NCI-H345 (cell line): ENCODE measurements around the gene MRPS18A.

Experiments used
- DNase-seq: peaks from one replicate; lab custom pipeline; 2025; lab: John Stamatoyannopoulos, UW

The MRPS18A gene

DNA sequence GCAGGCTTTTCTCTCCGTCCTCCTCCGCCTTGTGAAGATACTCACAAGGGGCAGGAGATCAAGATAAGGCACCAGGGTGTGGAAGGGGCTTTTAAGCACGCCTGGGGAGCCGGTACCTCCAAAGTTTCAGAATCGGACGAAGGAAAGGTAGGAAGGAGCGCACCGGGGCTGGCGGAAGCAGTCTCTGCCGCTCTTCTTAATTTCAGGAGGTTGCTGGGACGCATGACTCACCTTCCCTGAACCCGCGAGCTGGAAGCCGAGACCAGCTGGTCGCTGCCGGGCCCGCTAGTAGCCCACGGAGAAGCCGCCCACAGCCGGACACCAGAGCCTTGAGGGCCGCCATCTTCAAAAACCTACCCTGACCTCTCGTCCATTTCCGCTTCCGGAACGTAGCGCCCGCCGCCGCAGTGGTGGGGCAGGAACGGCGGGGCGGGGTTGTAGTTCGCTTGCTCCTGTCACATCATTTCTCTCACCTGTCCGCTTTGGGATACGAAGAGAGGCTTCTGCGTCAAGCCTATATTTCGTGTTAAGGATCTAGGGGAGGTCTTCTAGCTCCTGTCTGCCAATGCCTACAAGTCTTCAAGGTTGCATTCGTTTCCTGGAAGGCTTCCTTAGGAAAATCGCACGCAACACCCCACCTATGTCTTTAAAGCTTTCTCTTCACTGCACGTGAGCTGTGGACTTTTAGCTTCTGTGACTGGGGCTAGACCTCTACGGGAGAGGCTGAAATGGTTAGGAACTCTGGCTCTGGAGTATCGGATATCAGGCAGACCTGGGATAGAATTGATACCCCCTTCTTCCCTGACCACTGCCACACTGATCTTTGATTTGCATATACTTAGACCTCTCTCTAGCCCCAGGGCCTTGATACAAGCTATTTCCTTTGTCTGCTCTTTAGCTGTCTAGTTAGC lies at the start of gene MRPS18A:
Gene MRPS18A, minus strand, starts transcription at position 355 of the 911 bp plus-strand sequence. Its CDS starts 12 bp downstream, at position 343.
- peak; percentile 82 for DNase-seq

DNA sequence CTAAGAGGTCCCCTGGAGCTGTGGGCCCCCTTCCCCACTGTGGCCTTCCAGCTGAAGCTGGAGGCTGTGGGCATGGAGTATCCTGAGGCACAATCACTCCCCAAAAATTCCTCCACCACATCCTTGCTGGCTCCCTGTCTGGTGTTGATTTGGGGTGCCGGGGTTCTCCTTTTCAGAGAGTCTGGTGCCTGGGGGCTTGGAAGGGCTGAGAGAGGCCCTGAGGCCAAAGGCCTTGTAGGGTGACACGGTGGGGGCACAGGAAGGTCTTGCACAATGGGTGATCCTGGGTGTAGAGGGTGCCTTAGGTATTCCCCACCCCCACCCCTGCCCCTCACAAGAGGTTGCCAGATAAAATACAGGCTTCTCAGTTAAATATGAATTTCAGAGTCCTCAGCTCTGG lies 49.3 kb upstream of the MRPS18A start:
- no peak for DNase-seq

DNA sequence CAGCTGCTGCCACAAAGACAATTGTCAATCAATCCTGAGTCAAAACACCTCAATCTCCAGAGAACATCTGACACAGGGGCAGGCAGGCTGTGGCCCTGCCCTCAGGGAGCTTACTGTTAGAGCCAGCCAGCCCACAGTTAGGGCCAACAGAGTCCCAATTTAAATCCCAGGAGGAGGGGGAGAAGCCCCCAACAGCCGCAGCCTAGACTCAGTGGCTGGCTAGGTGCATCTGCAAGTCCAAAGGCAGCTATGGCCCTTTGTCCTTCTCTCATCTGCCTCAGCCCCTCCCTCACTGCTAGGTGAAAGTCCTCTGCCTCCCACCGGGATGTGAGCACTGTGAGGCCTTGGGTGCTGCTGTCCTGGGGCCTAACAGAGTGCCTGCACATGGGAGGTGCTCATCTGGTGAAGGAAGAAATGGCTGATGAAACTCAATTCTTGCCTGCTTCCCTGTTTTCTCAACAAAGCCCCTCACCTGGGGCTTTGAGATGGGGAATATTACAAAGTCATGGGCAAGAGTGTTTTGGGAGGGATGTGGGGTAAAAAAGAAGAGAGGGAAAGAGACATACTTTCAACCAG lies 48.7 kb upstream of the MRPS18A start:
- DNase-seq, result no peak

DNA sequence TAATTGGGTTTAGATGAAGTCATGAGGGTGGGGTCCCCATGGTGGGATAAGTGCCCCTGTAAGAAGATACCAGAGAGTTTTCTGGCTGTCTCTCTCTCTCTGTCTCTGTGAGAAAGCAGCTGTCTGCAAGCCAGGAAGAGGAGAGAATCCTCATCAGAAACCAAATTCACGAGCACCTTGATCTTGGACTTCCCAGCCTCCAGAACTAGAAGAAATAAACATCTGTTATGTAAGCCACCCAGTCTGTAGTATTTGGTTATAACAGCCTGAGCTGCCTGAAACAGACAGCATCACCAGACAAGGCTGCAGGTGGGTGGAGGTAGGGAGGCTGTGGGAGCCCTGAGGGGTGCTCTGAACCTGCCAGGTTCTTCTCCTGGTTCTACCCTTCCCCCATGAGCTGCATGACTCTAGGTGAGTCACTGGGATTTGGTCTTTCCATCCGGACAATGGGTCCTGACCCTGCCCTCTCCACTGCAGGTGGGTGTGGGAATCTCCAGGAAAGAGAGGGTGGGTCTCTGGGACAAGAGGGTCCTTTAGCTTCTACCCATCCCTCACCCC lies 48.1 kb upstream of the MRPS18A start:
- DNase-seq, result no peak

DNA sequence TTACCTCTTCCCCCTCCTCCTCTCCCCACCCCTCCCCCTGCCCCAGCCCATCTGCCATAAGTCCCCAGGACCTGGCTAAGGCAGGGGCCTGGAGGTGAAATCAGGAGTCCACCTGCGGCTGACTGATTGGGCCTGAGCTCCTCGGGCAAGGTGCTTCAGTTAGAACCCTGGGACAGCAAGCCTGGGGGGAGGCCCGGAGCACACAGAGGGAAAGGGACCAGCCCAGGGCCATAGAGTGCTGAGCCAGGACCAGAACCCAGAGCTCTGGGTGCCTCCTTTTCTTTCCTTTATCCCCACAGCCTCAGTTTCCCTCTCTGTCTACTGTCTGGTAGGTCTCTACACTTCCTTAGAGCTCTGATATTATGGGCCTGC lies 46.7 kb upstream of the MRPS18A start:
- DNase-seq, result no peak

DNA sequence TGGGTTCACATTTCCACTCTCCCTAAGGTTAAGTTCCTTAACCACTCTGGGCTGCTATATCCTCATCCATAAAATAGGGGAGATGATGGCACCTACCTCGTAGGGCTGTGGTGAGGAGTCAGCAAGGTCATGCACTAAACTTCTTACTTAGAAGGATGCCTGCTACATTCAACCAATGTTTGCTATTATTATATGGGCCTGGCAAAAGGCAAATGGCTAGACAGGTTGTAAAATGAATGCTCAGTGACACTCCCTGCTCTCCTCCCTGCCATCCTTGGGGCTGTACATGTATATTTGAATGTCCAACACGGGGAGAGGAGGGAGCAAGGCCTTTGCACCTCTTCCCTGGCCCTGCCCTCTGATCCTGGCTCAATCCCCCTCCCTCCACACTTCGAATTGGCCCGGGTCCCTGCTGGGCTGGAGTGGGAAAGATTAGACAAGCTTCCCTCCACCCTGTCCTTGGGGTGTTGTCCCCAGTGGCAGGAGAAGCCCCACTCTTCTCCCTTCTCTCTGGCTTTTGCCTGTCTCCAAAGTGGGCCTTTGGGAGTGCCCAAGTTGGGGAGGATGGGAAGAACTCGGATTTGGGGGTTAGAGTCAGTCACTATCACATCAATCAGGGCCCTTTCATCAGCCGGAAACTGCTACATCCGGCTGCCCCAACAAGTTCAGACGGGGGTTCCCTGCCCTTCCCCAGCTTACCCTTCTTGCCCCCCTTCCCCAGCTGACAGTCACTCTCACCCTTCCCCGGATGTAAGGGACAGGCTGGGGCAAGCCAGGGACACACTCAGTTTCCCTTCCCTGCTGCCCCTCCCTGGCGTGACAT lies 46.1 kb upstream of the MRPS18A start:
- no peak for DNase-seq

DNA sequence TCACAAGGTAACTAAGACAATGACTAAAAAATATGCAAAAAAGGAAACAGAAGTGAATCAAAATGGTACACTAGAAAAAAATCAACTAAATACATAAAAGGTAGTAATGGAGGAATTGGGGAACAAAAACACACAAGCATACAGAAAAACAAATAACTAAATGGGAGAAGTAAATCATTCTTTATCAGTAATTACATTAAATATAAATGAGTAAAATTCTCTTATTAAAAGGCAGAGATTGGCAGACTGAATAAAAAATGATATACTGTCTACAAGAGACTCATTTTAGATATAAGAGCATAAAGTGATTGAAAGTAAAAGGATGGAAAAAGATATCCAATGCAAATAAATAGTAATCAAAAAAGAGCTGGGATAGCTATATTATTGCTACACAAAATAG lies 43.0 kb upstream of the MRPS18A start:
- DNase-seq, result no peak

DNA sequence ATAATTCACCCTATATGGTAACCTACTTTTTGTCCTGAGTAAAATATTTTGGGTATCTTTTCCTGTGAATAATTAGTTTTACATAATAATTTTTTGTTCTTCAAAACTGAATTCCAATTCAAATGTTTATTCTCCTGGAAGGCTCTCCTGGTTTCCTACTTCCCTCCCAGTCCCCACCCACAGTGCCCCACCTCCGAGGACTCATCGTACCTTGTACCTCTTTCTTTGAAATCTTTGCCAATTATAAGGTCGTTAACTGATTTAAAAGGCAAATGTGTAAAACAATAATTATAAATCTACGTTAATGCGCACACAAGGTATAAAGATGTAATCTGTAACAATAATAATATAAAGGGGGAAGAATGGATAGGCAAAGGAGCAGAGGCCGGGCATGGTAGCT lies 41.9 kb upstream of the MRPS18A start:
- DNase-seq, result no peak

DNA sequence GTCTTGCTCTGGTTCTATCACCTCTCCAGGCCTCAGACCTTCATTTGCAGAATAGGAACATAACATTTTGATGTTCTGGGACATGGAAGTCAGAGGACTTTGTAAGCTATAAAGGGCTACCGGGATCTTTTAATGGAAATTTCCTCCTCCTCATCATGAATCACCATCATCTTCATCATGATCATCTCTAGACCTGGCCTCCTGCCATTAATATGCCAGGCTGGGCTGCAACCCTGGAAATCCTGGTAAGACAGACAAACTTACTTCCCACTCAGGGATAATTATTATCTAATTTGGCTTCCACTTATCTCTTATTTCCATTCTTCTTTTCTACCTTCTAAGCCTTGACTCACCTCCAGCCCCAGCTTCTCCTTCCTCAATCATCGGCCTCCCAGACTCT lies 41.0 kb upstream of the MRPS18A start:
- DNase-seq, result no peak

DNA sequence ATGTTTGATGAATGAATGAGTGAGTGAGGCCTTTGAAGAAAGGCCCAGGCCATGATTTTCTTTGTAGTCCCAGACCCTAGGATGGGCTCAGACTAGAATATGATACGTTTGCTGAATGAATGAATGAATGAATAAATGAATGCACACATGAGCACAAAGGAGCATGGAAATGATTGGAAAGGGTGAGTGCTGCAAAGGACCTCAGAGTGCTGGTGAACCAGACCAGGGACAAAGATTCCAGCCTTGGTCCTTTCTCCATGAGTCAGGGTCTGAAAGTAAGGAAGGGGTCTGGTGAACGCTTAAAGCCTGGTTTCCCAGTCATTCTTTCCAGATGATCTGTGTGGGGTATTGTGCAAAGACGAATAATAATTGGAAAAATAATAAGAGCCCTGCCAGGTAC lies 40.0 kb upstream of the MRPS18A start:
- DNase-seq, result no peak

DNA sequence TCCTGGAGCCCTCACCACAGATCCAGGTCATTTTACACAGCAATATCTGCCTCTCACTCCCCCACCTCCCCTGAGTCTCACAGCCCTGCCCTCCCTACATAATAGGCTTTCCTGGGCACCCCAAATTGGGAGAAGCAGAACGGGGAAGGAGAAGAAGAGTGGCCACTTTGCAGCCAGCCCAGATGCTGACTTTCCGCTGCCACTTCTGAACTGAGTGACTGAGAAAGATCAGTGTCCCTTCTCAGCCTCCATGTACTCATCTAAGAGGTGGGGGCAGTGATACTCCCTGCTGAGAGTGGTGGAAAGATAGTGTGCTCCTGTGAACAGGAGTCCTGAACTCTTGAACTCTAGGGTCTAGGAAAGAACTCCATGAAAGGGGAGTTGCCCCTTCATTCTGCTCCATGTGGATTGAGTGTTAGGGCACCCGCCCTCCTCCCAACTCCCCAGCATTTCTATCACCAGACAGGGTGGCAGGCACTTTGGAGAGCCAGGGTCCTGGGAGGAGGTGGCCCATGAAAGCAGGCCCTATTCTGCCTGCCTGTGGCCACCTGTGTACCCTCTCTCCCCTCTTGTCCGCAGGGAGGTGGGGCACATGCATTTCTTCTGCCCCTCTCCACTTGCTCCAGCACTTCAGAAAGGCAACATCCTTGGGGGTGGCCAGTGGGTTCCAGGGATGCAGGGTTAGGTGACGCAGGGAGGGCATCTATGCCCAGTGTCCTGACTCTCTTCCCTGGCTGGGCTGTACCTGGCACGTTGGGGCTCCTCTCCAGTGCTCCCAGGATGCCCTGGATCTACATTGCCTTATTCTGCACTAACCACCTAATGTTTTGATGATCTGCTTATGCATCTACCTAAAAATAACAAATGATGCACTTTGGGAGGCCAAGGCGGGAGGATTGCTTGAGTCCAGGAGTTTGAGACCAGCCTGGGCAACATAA lies 38.3 kb upstream of the MRPS18A start:
- no peak for DNase-seq

DNA sequence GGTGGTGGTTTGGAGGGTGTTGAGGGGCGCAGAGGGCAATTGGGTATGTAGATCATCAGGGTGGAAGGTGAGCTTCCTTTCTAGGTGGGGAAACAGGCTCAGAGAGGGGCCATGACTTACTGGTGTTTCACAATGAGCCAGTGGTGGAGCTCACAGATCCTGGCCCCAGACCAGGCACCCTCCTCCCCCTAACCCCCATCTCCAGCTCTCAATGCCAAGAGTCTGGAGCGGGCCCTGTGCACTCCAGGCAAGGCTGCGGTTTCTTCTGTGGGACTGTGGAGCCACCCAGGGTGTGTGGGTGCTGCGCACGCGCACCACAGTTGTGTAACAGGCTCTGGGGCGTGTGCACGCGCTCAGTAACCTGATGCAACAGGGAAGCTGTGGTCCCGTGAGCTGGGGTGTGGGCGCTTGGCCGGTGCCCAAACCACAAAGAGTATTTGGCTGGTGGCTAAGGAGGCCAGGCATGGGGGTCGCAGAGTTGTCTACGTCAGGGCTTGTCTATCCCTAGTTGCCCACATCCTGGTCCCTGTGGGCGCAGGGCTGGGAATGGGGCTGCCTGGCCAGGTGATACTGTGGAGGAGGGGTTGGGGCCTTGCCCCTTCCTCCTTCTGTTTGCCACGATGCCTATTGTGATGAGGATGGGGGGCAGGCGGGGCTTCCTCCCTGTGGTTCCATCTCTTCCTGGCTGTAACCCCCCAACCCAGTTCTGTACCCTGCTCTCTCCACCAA lies 37.5 kb upstream of the MRPS18A start:
- DNase-seq, result no peak

DNA sequence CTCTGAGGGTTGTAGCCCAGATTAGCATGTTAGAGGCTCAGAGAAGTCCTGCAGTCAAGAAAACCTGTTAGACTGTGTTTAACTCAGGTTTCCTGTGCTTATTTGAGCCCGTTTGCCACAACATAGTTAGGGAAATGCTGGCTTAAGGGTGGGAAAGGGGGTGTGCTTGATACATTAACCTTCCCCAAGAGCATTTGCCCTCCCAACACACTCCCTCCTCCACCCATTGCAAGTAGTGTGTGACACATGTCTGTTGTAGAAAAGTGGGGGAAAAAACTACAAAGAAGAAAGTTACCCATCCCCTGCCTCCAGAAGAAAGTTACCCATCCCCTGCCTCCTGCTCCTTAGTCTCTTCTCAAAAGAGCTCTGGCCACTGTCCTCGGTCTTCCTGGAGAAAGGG lies 36.8 kb upstream of the MRPS18A start:
- DNase-seq, result no peak

DNA sequence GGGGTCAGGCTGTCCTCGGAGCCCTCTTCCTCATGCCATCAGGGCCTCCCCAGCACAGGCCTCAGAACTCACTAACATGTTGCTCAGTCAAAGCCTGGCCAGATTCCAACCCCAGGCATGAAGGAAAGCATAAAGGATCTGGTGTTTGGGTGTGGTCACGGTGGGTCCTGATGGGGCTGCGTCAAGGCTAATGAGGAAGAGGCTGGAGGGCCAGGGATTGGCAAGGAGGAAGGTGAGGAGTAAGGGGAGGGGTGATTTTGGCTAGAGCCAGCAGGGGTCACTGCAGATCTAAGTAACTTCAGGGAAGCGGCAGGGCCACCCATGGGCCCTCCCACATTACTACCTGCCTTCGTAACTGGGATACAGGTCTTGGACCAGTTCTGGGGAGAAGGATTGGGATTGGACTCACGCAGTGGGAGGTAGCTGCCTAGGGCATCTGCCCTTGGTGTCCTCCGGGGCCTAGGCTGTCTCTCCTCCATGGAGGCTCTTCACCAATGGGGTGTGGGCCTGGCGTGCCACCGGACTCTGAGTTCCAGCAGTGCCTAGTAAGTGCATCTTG lies 36.2 kb upstream of the MRPS18A start:
- DNase-seq, result peak; percentile 15

DNA sequence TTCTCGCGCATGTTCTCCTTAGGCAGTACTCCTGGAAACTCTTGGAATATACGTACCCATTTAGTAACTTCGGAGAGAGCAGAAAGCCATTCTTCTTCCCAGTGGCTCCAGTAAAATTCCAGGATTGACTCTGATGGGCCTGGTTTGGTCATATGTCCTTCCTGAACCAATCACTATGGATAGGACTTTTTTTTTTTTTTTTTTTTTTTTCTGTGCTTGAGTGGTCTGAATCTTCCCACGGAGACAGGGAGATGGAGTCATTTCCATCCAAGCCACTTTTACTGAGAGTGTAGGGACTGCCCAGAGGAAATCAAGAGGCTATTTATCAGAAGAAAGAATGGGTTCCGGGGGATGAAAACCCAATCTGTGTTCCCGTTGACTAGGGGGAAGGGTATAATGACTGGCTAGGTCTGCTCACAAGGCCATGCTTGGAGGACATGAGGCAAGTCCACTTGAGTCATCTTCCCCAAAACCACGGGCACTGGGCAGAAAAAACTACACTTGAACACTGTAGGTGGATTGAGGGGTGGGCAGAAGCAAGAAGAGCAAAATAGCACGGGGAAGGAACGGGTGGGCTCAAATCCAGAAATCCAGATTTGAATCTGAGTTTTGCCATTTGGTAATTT lies 35.4 kb upstream of the MRPS18A start:
- DNase-seq, result no peak

DNA sequence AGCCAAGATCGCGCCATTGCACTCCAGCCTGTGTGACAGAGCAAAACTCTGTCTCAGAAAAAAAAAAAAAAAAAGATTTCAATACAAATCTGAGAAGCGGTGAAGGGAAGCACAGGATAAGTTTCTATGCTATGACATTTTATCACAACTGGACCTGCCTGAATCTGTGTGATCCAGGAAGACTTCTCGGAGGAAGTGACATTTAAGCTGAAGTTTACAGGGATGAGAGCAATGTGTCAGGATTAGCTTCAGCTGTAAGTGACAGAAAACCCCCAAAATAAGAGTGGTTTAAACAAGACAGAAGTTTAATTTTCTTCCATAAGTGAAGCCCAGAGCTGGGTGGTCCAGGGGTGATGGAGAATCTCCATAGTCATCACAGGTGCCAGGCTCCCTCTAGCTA lies 33.4 kb upstream of the MRPS18A start:
- DNase-seq, result no peak

DNA sequence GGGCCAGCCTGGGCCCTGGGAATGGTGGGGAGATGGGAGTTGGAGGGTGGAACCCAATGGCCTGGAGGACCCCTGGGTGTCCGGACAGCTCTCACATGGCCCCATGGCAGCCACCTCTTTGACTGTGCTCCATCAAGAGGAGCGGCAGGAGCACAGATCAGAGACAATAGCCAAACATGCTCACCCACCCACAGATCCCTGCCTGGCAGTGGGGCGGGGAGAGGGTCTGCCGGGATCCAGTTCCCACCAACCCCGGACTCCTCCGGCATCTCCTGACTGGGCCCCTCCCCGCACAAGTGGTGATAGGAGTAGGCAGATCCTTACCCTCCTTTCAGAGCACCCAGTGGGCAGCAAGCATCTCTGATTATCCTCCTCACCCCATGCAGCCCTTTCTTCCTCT lies 31.9 kb upstream of the MRPS18A start:
- no peak for DNase-seq

DNA sequence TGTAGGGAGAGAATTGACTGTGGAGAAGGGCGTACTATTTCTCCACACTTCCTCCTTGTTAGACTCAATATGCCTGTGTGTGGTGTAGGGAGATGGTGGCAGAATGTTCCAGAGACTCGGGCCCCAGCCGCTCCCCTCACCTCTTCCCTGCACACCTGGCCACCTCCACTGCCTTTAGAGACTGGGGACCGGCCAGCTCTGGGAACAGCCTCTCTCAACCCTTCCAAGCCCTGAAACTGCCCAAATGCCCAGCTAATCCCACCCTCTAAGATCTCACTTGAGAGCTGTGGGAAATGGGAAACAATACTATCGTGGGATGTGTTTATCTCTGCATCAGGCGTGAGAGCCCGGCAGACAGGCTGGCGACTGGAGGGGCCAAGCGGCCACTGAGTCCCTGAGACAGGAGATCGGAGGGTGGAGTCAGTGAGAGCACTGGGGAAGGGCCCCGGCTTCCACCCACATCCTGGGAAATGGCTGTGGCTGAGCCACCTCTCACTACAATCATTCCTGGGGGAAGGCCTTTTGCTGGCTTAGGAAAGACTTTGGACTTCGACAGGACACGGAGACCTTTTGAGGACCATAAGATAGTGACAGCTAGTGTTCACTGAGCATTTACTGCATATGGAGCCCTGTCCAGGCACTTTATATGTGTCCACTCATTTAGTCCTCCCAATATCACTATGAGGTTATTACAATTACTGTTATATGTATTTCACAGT lies 31.0 kb upstream of the MRPS18A start:
- no peak for DNase-seq

DNA sequence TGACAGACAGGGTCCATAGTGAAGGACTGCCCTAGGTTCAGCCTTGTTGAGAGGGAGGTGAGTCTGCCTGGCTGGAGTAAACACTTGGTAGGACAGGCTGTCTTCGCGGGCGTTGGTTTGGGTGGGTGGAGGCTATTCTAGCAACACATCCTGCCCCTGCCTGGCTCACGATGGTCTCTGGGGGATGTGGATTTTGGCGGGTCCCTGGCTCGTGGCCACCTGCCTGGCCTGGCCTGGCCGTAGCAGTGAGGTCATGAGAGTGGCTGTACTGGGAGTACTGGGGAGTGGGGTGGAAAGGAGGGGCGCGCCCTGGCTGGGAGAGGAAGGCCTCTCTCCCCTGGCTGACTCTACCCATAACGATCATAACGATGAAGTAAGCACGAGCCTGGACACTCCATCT lies 30.2 kb upstream of the MRPS18A start:
- no peak for DNase-seq
